Activated T-cell treated with anti-CD3 and anti-CD28 coated beads for 4 hours (primary cell): ENCODE data around the gene UNC13B.
"Not testable (repeated sequence)": the region's sequence is repeated elsewhere in the genome, so short reads cannot be mapped to it uniquely, and the experiment has no call there.

Experiments
- DNase-seq: peaks from one replicate; pipeline ENCODE4 v3.0.0-alpha.2; 2020

The UNC13B gene

DNA sequence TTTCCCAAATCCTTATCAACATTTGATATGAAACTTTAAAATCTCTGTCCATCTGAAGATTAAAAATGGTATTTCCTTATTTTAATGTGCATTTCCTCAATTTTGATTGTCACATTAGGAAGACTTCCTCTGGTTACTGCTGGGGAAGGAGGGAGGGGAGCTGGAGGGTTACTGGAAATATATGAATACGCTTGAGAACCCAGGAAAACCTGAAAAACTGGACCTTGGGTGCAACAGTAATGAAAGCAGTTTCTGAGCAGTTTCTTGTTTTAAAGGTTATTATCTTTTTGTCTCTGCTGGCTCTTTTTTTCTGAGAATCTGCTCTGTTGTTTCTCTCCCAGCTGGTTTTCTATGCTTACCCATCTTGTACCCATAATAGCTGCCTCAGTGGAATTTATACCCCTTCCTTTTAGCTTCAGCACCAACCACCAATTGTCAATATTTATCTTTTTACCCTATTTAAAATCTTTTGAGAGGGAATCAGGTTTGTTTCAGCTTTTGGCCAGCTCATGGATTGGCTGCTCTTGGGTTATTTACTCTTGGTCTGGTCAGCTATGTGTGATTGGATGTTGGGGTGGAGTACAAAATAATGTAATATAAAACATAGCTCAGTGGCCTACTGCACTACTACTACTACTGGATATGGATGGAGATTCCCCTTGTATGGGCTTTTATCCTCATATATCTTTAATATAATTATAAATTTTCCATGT lies 67.4 kb downstream of the UNC13B start:
- DNase-seq = no peak

DNA sequence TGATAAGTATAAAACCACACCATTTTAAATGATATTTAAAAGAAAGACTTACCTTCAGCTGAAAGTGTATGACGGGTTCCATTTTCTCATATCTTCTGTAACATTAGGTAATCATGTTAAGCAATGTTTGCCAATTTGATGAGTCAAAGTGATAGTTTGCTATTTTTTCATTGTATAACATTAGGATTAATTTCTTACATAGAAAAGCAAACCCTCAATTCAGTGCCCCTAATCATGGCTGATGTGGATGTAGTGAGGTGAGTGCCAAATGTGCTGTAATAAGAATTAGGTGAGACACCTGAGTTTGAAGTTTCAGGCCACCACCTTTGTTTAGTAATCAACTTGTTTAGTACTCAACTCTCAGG lies 68.0 kb downstream of the UNC13B start:
- no peak for DNase-seq

DNA sequence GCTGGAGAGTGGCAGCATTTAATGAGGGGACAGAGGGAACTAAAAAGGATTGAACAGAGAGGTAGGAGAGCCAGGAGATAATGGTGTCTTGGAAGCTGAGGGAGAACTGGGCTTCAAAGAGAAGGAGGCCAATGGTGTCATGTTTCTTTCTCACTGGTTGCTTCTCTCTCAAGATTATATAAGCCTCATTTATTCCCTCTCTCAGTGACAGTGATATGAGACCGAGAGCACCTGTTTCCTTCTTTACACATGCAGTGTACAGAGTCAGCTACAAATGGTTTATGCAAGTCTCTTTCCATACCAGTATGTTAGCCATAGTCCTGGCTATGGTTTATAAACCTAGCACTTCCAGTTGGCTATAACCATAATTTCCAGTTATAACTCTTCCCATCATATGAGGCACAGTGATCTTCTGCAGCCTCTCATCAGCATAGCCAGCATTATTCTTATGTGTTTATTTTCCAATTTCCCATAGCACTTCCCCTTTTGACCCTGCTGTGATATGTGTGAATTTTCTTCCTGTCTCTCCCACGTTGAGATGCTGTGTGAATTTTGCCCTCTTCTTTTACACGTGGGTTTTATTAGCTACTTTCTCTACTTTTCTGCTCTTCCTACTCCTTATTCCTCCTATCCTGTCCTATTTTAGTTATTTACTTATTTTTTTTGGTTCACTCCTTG lies 71.2 kb downstream of the UNC13B start:
- no peak for DNase-seq

DNA sequence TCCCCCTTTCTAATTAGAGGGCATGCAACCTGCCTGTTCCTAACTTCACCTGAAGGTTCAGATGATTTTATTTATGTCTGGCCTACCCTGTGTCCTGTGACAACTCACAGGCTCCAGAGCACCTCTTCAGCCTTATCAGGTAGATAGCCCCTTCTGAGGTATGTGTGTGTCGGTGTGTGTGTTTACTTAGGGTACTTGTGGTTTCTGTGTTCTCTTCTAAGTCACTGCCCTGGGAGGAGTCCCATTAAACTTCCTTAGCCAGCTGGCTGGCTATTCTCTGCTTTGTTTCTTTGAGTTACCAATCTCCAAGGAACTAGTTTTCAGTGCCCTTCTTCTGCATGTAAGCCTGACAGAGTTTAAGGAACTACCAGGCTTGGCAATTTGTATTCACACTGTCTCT lies 74.9 kb downstream of the UNC13B start:
- no peak for DNase-seq

DNA sequence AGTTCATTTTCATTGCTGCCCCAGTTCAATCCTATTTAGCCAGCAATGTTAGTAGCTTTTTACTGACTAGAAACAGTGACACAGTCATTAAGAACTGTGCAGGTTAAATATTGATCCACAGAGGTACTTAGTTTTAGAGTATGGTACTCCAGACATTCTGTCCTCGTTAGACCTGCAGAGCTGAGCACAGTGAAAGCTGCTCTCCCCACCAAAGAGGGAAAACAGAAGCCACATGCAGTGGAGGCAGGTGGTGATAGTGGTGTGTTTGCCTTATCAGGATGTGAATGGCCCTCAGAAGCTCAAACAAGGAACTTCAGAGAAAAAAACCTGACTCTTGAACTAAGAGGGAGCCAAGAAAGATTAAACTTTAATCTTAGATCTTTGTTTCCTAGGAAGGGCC lies 75.5 kb downstream of the UNC13B start:
- DNase-seq = no peak

DNA sequence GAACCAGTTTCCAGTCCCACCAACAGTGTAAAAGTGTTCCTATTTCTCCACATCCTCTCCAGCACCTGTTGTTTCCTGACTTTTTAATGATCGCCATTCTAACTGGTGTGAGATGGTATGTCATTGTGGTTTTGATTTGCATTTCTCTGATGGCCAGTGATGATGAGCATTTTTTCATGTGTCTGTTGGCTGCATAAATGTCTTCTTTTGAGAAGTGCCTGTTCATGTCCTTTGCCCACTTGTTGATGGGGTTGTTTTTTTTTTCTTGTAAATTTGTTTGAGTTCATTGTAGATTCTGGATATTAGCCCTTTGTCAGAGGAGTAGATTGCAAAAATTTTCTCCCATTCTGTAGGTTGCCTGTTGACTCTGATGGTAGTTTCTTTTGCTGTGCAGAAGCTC lies 84.1 kb downstream of the UNC13B start:
- not testable (repeated sequence) for DNase-seq

DNA sequence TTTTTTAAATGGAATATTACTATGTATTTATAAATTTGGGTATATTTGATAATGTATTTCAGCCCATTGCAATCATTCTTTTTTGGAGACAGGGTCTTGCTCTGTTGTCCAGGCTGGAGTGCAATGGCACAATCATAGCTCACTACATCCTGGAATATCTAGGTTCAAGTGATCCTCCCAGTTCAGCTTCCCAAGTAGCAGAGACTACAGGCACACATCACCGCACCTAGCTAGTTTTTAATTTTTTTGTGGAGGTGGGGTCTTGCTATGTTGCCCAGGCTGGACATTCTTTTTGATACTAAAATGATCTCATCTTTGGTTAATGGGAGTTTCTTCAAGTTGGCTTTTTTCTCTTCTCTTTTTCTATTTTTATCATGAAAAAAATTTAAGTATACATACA lies 91.3 kb downstream of the UNC13B start:
- DNase-seq = no peak

DNA sequence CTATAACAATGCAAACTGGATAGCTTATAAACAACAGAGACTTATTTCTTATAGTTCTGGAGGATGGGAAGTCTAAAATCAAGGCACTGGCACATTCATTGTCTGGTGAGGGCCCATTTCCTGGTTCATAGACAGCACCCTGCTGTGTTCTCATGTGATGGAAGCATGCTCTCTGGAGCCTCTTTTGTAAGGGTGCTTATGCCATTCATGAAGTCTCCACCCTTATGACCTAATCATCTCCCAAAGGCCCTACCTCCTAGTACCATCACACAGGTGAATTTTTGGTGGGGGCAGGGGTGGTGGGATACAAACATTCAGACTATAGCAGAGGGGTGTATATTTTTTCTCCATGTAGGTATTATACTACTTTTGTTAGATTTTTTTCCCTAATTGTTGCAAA lies 92.4 kb downstream of the UNC13B start:
- DNase-seq = no peak

DNA sequence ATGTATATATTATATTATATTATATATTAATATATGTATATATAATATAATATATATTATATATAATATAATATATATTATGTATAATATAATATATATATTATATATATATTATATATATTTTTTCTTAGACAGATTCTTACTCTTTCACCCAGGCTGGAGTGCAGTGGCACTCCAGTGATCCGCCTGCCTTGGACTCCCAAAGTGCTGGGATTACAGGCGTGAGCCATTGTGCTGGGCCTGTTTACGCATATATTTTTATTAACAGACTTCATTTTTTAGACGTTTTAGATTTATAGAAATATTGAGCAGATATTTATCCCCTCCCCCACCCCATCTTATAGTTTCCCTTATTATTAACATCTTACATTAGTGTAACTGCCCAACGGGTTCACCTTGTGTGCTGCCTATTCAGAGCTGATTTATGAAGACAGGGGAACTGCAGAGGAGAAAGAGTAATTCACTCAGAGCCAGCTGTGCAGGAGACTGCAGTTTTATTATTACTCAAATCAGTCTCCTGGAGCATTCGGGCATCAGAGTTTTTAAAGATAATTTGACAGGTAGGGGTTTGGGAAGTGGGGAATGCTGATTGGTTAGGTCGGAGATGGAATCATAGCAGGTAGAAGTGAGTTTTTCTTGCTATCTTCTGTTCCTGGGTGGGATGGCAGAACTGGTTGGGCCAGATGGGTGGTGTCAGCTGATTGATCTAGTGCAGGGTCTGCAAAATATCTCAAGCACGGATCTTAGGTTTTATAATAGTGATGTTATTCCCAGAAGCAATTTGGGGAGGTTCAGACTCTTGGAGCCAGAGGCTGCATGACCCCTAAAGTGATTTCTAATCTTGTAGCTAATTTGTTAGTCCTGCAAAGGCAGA lies 93.4 kb downstream of the UNC13B start:
- DNase-seq = no peak

DNA sequence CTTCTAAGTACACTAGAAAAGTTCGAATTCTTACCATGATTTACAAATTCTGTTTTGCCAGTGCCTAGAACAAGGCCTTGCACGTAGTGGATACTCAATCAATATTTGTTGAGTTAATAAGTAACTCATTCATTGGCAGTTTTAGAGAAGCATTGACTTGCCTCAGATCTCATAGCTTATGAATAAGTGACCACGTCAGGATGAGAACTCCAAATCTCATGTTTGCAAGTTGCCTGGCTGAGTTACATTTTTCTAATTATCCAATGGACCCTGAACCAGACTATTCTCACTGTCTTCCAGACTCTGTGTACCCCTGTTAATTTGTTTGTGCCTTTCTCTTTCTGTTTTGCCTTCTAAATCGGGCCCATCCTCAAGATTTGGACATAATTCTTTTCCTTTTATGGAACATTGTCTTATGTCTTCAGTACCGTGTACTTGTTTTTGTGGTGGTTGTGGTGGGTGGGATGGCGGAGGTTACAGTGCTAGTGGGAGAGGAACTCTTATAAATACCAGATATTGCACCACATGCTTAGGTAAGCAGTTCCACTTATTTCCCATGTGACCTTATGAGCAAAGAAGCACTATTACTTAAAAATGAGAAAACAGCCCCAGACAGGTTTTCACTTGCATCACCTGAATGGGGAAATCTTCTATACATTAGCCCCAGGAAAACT lies 96.3 kb downstream of the UNC13B start:
- no peak for DNase-seq

DNA sequence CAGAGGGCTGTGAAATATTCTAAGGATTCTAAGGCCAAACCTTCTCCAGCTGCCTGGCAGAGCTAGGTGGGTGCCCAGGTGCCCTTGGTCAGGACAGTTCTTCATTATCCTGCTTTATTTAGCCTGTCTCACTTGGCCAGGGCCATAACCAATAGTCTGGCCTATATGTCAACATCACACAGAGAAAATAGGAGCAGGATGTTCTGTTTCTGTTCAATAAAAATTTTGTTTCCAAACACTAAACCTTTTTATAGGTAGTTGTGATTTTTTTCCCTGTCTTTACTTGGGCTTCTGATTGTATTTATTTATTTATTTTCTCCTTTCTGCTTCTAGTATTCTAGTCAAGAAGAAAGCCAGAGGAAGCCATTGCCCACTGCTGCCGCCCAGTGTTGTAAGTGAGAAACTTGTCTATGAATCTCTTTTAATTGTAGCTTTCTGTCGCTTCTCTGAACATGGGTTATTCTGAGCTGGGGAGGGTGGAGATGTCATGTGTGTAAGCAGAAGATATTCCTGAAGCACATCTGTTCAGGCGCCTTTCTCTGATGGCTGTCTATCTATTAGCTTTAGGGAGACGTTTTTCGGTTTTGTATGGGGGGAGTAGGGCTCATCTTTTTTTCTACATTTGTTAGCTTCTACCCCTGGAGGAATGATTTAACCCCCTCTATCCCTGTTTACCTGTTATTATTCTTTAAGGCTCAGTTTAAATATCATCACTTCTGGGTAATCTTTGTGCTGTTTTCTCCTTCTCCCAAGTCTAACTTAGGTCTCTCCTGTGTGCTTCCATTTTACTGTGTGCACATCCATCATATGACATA lies 97.1 kb downstream of the UNC13B start:
- DNase-seq = peak; percentile 1

DNA sequence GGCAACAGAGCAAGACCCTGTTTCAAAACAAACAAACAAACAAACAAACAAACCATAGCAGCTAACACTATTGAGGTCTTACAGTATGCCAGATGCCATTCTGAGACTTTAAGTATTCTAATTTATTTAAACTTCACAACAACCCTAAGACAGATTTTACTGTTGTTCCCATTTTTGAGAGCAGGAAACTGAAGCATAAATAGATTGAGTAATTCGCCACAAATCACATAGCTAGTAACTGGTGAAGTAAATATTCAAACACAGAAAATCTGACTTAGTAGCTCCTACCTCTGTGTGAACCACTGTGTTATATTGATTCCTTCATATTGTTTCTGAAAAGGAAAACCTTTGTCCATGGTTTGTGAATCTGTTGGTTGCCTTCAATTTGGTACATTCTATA lies 98.4 kb downstream of the UNC13B start:
- no peak for DNase-seq

DNA sequence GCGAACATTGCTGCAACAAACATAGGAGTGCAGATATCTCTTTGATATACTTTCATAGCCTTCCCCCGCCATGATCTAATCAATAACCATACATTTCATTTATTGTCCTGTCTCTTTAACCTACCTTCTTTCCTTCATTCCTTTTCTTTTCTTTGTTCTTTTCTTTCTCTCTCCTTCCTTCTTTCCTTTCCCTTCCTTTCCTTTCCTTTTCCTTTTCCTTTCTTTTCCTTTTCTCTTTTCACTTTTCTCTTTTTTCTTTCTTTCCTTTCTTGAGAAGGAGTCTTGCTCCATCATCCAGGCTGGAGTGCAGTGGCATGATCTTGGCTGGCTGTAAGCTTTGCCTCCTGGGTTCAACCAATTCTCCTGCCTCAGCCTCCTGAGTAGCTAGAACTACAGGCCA lies 100.3 kb downstream of the UNC13B start:
- no peak for DNase-seq

DNA sequence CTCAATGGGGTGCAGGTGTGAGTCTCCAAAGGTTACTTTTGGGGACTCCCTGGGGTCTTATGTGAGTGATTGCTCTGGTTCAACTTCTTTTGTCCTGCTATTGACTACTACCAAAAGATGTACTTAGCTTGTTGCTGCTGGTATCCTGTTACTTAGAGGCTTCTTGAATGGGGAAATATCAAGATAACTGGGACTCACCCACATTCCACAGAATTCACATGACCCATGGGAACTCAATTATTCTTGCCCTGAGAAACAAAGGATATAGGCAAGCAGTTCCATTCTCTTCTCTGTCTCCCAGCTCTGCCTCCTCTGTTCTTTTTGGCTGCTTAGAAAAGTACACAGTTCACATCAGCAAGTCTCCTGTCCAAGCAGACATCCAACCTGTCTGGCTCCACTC lies 105.9 kb downstream of the UNC13B start:
- DNase-seq = no peak

DNA sequence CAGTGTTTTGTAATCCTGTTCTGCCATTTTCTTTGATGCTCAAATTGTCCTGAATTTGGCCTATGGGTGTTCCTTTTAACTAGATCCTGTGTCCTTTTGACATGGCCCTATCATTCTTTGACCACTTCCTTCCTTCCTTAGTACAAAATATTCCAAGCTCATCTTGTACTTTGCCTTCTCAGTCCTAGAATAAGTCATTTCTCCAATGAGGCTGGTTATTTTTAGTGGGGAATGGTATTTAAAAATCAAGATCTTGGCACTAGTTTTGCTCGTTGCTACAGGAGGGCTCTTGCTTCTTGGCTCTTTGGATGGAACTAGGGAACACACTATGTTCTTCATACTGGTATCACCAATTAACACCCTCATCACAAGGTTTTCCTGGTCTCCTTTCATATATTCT lies 108.1 kb downstream of the UNC13B start:
- DNase-seq = no peak

DNA sequence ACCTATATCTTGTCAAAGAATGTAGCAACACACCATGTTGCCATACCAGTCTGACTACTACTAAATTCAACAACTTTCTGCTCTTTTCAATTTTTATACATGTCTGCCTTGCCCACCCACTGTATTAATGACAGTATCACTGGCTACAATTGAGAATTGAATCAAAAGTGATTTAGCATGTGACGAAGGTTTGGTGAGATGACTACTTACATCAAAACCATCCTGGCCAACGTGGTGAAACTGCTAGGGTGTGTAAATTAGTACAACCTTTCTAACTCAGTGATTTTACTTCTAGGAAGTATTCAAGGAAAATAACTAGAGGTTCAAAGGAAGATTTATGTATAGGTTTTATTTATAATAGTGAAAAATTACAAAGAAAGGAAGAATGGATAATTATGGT lies 109.8 kb downstream of the UNC13B start:
- no peak for DNase-seq

DNA sequence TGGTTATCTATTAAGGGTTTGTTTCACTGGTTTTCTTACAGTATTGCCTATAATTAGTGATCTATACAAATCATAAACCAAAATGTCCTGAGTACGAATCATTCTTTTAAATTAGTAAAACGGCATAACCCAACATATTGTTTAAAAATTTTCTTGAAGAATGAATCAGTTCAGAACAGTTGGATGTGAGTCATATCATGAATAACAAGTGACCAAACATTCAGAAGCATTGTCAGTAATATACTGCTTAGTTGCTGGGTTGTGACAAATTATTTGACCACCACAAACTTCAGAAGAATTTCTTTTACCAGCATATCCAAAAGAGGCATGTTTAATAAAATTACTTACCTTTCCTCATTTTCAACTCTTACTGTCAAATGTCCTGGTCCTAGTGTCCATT lies 111.2 kb downstream of the UNC13B start:
- no peak for DNase-seq

DNA sequence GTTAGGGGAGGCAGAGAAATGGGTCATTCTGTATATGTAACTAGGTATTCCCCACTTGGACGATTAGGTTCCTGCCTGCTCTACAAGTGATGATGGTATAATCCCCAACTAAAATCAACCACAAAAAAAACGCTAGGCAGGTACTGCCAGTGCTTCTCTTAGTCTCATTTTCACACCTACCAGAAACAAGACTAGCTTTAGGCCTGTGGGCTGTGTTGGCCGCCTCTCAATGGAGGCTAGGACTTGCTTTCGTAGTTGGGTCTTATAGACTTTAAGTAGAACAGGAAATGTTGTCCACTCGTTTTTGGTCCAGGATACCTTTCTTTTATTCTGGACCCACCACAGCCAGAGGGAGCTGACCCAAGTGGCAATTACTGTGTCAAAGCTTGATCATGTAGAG lies 111.8 kb downstream of the UNC13B start:
- DNase-seq = no peak

DNA sequence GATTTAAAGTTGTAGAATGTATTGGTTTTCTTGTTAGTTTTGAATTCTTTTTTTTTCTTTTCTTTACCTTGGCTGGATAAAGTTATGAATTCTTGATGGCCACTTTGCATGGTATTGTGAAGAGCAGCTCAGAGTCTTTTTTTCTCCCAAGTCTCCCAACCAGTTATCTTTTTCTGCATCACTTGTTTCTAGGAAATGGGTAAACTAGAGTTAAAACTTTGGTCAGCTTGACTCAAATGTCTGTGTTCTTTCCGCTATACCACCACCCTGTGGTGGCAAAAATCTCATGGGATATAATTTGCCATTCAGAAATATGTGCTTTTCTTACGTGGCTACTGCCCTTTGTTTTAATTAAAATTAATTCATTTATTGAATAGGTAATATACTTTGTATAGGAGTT lies 113.2 kb downstream of the UNC13B start:
- no peak for DNase-seq

DNA sequence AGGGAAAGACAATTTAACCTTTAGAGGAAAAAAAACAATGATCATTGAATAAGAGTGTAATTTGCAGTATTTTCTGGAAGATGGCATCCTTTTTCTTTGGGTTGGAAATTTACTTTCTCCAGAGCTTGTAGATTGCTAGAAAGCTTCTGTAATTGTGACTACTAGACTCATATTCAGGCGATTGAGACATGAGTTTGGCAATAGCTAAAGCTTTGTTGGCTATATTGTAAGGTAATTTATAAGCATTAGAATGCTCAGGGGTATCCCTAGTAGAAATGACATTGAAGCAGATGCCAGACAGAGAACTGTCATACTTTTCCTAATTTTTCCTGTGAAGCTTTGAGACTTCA lies 115.3 kb downstream of the UNC13B start:
- DNase-seq = no peak

DNA sequence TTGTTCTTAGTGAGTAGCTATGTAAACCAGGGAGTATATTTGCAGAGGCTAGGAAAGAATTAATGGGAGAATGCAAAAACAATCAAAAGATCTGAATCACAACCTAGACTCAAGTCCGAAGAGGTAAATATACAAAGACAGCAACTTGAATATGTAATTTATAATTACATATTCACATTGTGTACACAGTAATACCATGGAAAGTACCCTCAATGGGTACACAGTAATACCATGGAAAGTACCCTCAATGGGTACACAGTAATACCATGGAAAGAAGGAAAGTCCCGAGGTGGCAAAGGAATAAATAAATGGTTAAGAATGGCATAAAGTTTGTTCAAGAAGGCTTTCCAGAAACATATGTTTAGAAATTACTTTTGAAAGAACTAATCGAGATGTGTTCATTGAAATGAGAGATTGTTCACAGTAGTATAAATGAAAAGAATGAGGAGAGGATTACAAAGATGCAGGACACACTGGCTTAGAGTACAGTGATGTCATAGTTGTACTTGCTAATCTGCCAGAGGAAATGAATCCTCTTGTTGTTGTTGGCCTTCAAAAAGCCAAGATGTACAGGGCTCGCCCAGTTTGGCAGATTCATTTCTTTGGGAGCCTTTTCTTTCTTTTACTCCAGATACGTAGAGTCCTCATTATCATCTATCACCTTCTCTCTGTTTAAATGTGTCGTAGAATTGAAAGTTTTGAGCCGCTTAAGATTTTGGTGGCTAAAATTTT lies 116.0 kb downstream of the UNC13B start:
- no peak for DNase-seq

DNA sequence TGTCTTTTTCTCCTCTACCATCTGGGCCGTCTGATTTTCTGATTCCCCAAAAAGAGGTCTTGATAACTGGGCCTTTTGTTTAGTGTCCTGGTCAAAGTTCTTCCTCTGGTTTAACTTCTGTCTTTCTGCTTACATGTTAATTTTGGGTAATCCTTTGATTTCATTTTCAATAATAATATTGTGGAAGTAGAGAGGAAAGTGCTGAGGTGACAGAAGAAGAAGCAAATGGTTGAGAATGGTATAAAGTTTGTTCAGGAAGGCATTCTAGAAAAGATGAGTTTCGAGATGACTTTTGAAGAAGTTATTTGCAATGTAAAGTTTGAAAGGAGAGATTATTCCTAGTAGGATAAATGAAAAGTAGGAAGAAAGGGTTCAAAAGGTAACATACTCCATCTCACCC lies 118.1 kb downstream of the UNC13B start:
- DNase-seq = no peak
